GM19043 (cell line): ENCODE results near the gene PRKAB2.
"Not testable (repeated sequence)": the region's sequence is repeated elsewhere in the genome, so short reads cannot be mapped to it uniquely, and the experiment has no call there.

Experiments
- ATAC-seq: cut with Tn5 transposase; IDR thresholded peaks from one replicate; pipeline ENCODE4 v1.9.1; 2021; ENCODE audit warnings: low read depth; ENCODE audit not compliant: unreplicated experiment

Gene PRKAB2

DNA sequence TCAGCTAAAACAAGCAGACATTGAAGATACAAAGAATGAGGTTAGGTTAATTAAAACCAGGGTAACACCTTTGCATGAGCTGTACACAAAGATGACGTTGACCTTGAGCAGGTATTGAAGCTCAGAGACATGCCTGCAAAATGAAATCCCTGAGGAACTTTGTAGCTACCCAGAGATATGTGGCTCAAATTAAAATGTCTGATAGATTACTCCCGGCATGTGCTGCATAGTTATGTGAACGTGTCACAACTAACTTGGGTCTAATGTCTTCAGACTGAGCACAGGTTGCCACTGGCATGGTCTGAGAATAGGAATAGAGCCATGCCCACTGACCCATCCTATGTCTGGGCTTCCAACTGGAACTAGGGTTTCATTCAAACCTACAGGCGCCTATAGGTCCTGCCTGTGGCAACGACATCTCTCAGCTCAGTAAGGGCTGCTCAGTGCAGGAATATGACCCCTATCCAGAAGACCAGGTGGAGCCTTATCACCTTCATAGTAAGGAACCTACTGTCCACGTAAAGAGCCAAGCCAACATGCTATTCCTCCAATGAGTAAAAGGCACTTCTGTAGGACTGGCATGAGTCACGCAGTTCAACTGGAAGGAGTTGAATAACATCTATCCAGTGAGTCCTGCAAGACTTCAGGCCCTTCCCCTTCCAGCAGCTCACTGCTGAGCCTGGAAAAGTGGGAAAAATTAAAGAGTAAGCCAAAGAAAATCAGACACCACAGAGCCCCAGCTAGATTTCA is 60.7 kb downstream of the PRKAB2 start:
- ATAC-seq: no peak

GRCh38 chr1:147110872-147111271 is 61.4 kb downstream of the PRKAB2 start:
- ATAC-seq: no peak

- no peak for ATAC-seq
These were observed 61.8 kb downstream of the PRKAB2 start for GRCh38 chr1:147110434-147110833.

- no peak for ATAC-seq
These were observed 62.5 kb downstream of the PRKAB2 start for GRCh38 chr1:147109762-147110161.

DNA sequence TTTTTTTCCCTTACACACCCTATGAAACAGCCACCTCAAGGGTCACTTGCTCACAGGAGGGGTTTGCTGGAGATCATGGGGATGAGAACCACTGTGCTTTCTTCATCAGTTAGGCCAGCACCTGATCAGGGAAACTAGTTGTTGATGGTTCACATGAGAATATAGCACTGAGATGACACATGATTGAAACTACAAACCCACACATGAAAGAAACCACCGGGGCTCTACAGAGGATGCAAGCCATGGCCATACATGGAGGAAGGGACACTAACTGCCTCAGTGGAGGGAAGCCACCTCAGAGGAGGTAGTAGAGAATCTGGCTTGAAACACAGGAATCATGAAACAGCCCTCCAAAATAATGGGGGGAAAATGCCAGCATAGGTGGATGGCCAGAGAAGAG is 63.2 kb downstream of the PRKAB2 start:
- ATAC-seq: no peak

- not testable (repeated sequence) for ATAC-seq
These were observed 65.8 kb downstream of the PRKAB2 start for GRCh38 chr1:147106407-147106881.

GRCh38 chr1:147105909-147106308 is 66.4 kb downstream of the PRKAB2 start:
- no peak for ATAC-seq
